Stimulated activated naive CD8-positive, alpha-beta T cell treated with anti-CD3 and anti-CD28 coated beads, Interleukin-15, Interleukin-2, amounts not matched to agents 100 ng/mL and 50 ng/mL, for 24 hours (primary cell): ENCODE measurements around the gene BLOC1S6.

Experiments used
- H3K27ac Mint-ChIP-seq: one replicate; pipeline ENCODE4 v1.8.0; 2021; ENCODE audit warnings: mild to moderate bottlenecking, mixed read lengths
- H3K27me3 Mint-ChIP-seq: one replicate; pipeline ENCODE4 v1.8.0; 2021; ENCODE audit warnings: mixed read lengths
- H3K36me3 Mint-ChIP-seq: one replicate; pipeline ENCODE4 v1.8.0; 2021; ENCODE audit warnings: low read depth, mixed read lengths
- H3K4me1 Mint-ChIP-seq: one replicate; pipeline ENCODE4 v1.8.0; 2021; ENCODE audit warnings: low read depth, mixed read lengths
- H3K4me3 Mint-ChIP-seq: one replicate; pipeline ENCODE4 v1.8.0; 2021; ENCODE audit warnings: mild to moderate bottlenecking, mixed read lengths
- H3K9me3 Mint-ChIP-seq: one replicate; pipeline ENCODE4 v1.8.0; 2021; ENCODE audit warnings: mixed read lengths

Gene BLOC1S6, protein sequence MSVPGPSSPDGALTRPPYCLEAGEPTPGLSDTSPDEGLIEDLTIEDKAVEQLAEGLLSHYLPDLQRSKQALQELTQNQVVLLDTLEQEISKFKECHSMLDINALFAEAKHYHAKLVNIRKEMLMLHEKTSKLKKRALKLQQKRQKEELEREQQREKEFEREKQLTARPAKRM

DNA sequence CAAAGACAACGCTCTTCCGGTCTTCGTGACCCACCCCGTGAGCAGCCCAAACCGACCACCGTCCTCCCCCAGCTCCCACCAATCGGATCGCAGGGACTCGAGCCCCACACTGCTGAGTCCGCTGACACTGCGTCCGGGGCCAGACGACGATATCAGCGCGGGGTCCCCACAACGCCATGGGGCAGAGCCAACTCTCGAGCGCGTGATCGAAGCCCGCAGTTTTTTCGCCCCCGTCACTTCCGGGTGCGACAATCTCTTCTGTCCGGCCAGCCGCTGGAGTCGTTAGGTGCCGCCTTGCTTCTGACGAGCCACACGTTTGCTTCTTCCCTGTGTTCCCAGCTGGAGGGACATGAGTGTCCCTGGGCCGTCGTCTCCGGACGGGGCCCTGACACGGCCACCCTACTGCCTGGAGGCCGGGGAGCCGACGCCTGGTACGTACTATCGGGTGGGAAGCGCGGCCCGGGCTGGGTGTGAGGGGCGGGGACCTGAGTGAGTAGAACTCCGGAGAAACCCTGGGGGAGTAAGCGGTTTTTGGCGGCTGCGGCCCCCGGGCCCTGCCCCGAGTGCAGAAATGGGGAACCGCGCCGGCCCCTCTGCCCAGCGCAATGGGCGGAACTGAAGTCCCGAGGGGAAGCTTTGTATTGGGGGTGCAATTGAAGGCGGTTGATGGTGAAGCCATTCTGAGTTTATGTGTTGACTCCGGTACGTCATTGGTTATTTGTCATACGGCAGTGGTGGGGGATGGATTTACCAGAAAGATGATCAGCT, at the start of gene BLOC1S6:
TSS of gene BLOC1S6 (plus strand) at position 285 of the 768 bp plus-strand sequence. CDS start at position 350, 65 bp downstream.
- no peaks in the 10 kb centered on the region for H3K9me3 Mint-ChIP-seq

DNA sequence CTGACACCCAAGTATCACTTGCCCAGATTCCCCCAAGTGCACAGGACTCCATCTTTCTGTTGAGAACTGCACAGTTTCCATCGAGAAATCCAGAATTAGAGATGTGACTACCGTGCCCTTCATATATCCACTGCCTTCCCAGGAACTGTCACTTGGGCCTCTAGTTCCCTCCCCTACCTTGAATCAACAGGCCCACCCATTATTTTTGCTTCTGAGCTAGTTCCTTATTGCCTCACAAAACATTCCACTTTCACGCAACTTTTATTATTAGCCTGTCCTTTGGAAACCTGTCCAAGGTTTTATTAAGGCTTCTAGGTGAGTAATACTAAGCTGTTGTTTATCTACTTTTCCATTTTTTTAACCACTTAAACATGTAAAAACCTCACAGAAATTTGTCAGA, 47.5 kb upstream of the BLOC1S6 start:
- H3K36me3 Mint-ChIP-seq = no peaks in the 10 kb centered on the region

More for the DNA sequence above, at the start of gene BLOC1S6:
- peaks cover 2% of the 10 kb centered on the region for H3K36me3 Mint-ChIP-seq
- H3K4me1 Mint-ChIP-seq = peaks cover 47% of the 10 kb centered on the region
- peak within 1 kb of the TSS; percentile 100 for H3K4me3 Mint-ChIP-seq
- peak within 1 kb of the TSS; percentile 100 for H3K27ac Mint-ChIP-seq
- no peaks in the 10 kb centered on the region for H3K27me3 Mint-ChIP-seq

DNA sequence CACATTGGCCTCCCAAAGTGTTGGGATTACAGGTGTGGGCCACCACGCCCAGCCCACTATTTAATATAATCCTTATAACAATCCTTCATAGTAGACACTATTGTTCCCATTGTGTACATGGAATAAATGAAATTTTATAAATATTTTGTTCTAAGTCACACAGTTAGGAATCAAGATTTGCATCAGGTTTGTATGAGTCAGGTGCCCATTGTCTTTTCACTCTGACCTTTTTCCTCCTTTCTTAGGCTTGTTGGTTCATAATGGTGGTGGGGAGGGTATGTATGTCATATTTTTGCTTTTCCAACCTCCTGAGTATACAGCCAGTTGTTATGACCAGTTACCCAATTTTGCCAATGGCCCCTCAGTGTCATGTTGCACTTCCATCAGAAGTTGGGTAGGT, 46.6 kb upstream of the BLOC1S6 start:
- no peaks in the 10 kb centered on the region for H3K27me3 Mint-ChIP-seq
- no peak overlapping the region for H3K4me3 Mint-ChIP-seq
- no peaks in the 10 kb centered on the region for H3K36me3 Mint-ChIP-seq
- H3K9me3 Mint-ChIP-seq = no peaks in the 10 kb centered on the region
- H3K27ac Mint-ChIP-seq = no peak overlapping the region
- no peaks in the 10 kb centered on the region for H3K4me1 Mint-ChIP-seq

More for the DNA sequence above, 47.5 kb upstream of the BLOC1S6 start:
- Mint-ChIP-seq H3K4me1 (no peaks in the 10 kb centered on the region), H3K4me3 (no peak overlapping the region), H3K27me3 (no peaks in the 10 kb centered on the region), H3K9me3 (no peaks in the 10 kb centered on the region), H3K27ac (no peak overlapping the region)

DNA sequence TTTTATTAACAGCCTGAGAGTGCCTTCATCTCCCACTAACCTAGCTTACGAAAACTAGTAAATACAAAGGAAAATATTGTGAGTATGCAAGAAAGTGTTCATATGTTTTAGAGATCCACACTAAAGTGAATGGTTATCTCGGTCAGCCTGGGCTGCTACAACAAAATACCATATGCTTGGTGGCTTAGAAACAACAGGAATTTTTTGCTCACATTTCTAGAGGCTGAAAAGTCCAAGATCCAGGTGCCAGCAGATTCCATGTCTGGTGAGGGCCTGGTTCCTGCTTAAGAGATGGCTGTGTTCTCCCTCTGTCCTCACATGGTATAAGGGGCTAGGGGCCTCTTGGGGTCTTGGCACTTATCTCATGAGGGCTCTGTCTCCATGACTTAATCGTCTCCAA, 44.1 kb upstream of the BLOC1S6 start:
- Mint-ChIP-seq H3K27me3 (no peaks in the 10 kb centered on the region), H3K9me3 (no peaks in the 10 kb centered on the region), H3K4me3 (no peak overlapping the region), H3K27ac (no peak overlapping the region), H3K36me3 (no peaks in the 10 kb centered on the region), H3K4me1 (no peaks in the 10 kb centered on the region)

DNA sequence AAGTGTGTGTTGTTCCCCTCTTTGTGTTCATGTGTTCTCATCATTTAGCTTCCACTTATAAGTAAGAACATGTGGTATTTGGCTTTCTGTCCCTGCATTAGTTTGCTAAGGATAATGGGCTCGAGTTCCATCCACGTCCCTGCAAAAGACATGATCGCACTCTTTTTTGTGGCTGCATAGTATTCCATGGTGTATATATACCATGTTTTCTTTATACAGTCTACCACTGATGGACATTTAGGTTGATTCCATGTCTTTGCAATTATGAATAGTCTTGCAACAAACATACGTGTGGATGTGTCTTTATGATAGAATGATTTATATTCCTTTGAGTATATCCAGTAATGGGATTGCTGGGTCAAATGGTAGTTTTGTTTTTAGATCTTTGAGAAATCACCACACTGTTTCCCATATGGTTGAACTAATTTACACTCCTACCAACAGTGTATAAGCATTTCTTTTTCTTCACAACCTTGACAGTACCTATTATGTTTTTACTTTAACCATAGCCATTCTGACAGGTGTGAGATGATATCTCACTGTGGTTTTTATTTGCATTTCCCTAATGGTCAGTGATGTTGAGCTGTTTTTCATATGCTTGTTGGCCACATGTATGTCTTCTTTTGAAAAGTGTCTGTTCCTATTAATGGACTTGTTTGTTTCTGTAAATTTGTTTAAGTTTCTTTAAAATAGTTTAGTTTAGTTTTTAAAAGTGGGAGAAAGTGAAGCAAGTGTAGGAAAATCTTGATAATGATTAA, 42.7 kb upstream of the BLOC1S6 start:
- no peak overlapping the region for H3K4me3 Mint-ChIP-seq

DNA sequence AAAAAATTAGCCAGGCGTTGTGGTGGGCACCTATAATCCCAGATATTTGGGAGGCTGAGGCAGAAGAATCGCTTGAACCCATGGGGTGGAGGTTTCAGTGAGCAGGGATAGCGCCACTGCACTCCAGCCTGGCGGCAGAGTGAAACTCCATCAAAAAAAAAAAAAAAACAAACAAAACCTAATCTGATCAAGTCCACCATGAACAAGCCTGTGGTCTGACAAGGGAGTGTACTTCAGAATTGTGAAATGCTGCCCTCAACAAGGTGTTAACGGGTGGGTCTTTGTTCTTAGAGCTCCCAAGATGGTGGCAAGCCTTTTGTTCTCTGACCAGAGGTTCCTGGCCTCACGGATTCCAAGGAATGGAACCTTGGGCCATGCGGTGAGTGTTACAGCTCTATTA, 40.4 kb upstream of the BLOC1S6 start:
- Mint-ChIP-seq H3K4me1 (no peaks in the 10 kb centered on the region), H3K9me3 (no peaks in the 10 kb centered on the region), H3K4me3 (no peak overlapping the region), H3K27me3 (no peaks in the 10 kb centered on the region), H3K27ac (no peak overlapping the region), H3K36me3 (no peaks in the 10 kb centered on the region)

More for the DNA sequence above, 42.7 kb upstream of the BLOC1S6 start:
- H3K9me3 Mint-ChIP-seq = no peaks in the 10 kb centered on the region
- no peaks in the 10 kb centered on the region for H3K27me3 Mint-ChIP-seq
- no peak overlapping the region for H3K27ac Mint-ChIP-seq
- no peaks in the 10 kb centered on the region for H3K36me3 Mint-ChIP-seq
- no peaks in the 10 kb centered on the region for H3K4me1 Mint-ChIP-seq

DNA sequence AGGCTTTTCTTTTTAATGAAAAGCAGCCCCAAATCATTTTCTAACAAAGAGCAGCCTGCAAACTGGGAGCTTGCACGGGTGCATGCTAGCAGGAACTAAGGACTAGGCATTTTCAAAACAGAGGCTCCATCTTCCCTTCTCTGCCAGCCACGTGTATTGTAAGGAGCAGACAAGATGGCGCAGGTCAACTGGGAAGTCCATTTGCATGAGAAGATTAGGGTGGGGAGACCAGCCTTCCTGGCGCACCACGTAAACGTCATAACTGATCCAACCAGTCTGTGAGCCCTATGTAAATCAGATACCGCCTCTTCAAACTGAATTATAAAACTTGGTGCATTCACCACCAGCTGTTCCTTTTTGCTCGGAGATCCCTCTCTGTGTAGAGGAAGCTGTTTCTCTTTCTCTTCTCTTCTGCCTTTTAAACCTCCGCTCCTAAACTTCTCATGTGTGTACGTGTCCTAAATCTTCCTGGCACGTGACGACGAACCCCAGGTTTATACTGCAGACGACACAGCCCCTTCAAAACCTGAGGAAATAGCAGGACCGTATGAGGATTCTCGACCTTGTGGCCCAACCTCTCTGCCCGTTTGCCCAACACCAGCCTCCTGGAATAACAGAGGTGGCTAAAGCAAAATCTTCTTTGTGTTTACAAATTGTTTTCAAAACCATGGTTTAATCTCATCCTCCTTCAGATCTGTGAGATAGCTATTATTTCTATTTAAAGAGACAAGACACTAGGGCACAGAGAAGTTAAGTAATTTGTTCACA, 38.2 kb upstream of the BLOC1S6 start:
- Mint-ChIP-seq H3K27me3 (peaks cover 4% of the 10 kb centered on the region), H3K36me3 (no peaks in the 10 kb centered on the region), H3K9me3 (no peaks in the 10 kb centered on the region), H3K27ac (no peak overlapping the region), H3K4me3 (no peak overlapping the region), H3K4me1 (no peaks in the 10 kb centered on the region)

DNA sequence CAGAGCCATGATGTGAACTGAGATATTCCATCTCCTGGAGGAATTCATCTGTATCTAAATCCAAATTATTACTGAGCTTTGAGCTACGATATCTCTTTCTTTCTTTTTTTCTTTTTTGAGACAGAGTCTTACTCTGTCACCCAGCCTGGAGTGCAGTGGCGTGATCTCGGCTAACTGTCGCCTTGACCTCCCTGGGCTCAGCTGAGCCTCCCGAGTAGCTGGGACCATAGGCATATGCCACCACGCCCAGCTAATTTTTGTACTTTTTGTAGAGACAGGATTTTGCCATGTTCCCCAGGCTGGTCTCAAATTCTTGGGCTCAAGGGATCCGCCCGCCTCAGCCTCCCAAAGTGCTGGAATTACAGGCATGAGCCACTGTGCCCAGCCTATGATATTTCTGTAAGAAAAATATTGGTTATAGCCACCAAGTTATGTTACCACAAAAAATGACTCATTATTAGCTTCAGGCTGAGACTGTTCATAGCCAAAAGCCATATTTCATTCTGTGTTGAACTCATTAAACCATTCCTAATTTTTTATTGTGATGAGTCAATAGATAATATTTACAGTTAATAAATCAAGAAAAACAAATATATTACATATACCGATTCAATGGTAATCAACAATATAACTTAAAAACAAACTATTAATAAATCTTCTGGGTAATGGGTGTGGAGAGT, 37.5 kb upstream of the BLOC1S6 start:
- Mint-ChIP-seq H3K27me3 (peaks cover 9% of the 10 kb centered on the region), H3K36me3 (no peaks in the 10 kb centered on the region), H3K27ac (no peak overlapping the region), H3K4me1 (no peaks in the 10 kb centered on the region), H3K4me3 (no peak overlapping the region), H3K9me3 (no peaks in the 10 kb centered on the region)

DNA sequence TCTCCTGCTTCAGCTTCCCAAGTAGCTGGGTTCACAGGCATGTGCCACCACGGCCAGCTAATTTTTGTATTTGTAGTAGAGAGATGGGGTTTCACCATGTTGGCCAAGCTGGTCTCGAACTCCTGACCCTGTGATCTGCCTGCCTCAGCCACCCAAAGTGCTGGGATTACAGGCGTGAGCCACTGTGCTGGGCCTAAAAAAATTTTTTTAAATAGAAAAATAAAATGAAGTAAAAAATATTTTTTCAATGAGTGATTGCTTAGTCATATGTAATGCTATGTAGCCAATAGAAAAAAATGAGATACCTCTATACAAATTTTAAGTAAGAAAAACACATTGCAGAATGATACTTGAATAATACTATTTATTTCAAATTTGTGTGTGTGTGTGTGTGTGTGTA, 36.7 kb upstream of the BLOC1S6 start:
- no peaks in the 10 kb centered on the region for H3K36me3 Mint-ChIP-seq
- H3K4me1 Mint-ChIP-seq = no peaks in the 10 kb centered on the region
- H3K27ac Mint-ChIP-seq = no peak overlapping the region
- peaks cover 9% of the 10 kb centered on the region for H3K27me3 Mint-ChIP-seq
- no peak overlapping the region for H3K4me3 Mint-ChIP-seq
- H3K9me3 Mint-ChIP-seq = no peaks in the 10 kb centered on the region

DNA sequence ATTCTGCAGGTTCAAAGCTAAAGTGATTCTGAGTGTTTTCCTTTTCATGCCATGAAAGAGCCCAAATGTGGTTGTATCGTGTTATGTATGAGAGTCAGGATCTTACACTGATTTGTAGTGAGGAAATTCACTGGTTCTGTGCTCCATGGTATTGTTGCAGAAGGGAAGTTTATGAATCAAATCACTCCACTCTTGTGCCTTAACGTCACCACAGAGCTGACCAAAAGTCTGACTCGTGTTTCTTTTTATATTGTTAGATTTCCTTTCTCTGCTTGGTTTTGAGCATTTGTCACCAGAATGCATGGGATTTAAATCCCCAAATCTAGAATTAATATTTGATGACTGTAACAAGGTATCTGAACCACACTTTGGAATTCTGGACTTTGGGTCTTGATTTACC, 35.5 kb upstream of the BLOC1S6 start:
- Mint-ChIP-seq H3K27me3 (peaks cover 12% of the 10 kb centered on the region), H3K36me3 (no peaks in the 10 kb centered on the region), H3K9me3 (no peaks in the 10 kb centered on the region), H3K4me3 (no peak overlapping the region), H3K4me1 (no peaks in the 10 kb centered on the region), H3K27ac (no peak overlapping the region)

DNA sequence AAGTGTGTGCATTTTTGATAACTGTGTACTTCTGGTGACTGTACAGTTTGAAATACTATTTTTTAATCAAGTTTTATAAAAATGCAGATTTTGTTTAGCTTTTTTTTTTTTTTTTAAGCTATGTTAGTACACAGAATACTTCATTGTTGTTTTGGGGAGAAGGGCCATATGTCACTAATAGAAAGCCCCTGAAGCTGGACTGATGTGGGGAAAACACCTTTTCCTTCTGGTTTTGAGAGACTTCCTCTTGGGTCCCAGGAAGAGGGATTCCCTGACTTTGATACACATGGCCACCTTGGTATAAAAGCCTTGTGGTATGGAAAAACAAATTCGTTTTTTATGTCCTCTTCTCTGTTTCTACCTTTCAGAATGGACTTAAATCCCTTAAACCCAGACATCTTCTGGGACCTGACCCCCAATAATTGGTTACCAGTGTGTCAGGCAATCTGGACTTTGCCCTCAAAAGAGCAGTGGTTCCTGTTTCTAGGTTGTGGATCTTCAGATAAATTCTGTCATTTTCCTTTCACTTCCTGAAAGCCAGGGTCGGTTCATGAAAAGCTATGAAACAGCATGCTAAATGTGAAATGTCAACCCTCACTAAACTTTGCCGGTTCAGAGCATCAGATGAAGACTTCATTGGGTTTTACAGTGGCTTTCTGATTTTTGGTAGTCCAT, 31.1 kb upstream of the BLOC1S6 start:
- no peaks in the 10 kb centered on the region for H3K36me3 Mint-ChIP-seq

DNA sequence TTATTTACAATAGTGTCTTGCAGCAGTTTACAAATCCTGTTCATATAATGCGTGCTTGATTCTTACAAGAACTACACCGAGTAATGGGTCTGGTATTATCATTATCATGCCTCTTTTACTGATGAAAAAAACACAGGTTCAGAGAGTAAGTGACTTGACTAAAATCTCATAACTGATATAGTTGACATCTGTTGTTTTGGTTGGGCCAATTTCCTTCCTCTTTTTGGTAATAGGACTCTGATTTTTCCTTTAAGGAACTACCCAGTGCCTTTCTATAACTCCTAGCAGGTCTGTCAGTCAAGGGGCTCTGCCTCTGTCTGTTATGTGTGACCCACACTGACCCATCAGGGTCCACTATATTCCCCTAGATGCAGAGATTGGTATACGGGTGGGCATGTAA, 14.6 kb upstream of the BLOC1S6 start:
- Mint-ChIP-seq H3K9me3 (no peaks in the 10 kb centered on the region), H3K36me3 (no peaks in the 10 kb centered on the region), H3K27ac (no peak overlapping the region), H3K4me3 (no peak overlapping the region), H3K4me1 (peaks cover 4% of the 10 kb centered on the region), H3K27me3 (peaks cover 14% of the 10 kb centered on the region)

More for the DNA sequence above, 31.1 kb upstream of the BLOC1S6 start:
- Mint-ChIP-seq H3K27ac (no peak overlapping the region), H3K27me3 (peaks cover 13% of the 10 kb centered on the region), H3K4me1 (no peaks in the 10 kb centered on the region), H3K9me3 (no peaks in the 10 kb centered on the region), H3K4me3 (no peak overlapping the region)

DNA sequence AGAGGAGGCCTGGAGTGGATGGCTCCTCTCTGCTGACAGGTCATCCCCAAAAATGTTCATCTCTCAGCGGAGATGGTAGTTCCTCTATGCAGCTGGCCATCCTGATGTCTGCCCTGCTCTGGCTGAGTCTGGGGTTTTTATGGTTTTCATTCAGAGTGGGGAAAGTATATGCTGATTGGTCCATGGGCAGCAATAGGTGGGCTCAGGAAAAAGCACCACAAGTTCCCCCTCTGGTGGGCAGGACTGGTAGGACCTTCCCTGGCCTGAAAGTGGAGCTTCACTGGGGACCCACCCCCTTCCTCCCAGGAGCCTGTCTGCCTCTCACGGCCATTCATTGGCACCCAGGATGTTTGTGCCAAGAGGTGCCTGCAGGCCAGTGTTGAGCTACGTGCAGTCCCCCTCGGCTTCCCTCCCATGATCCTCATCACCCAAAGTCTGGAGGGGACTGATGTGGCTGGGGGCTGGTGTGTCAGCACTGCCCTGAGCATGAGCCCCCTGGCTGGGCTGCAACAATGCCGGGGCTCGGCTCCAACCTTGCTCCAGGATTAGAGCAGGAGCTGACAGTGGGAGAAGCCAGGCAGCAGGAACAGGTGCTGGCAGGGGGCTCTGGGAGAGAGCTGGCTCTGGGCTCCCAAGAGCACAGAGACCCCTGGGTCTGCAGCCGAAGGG, 13.1 kb upstream of the BLOC1S6 start:
- Mint-ChIP-seq H3K27ac (no peak overlapping the region), H3K27me3 (peaks cover 14% of the 10 kb centered on the region), H3K4me1 (peaks cover 4% of the 10 kb centered on the region), H3K9me3 (no peaks in the 10 kb centered on the region), H3K36me3 (no peaks in the 10 kb centered on the region), H3K4me3 (no peak overlapping the region)
